Left colon (tissue), 2 donors: Measurements from ENCODE around the gene KCNIP4. TPM values are rescaled to one million over a fixed set of nuclear protein-coding genes. Genes with fewer than 3 reads are reported as not detected.

Experiments
- ATAC-seq: fragments of 200-7000 bp; cut with Tn5 transposase; one replicate; pipeline ENCODE4 v1.9.1; 2020; ENCODE audit warnings: mild to moderate bottlenecking, moderate library complexity
- DNase-seq, 2 donors: peaks; one replicate each; pipeline ENCODE4 v3.0.0-alpha.2; 2020
- intact Hi-C, 2 donors: fragments of 100-400 bp; cut with DNase I in 1 of 2; cut with micrococcal nuclease in 1 of 2; formaldehyde crosslinking; loops; one replicate each; pipeline versions ENCODE4 v1.11.2 to v1.14.0; 2022; cut with DNase I, micrococcal nuclease
- total RNA-seq, 2 donors: library from RNA; stranded (reverse); fragmentation: NEBNext Ultra II Directional; extraction: Animal tissue kit (Norgen Biotek cat#: 25700); gene quantifications; one replicate each; pipeline ENCODE4 v1.2.1, GENCODE V29; 2021
- donor health status: DM: no; HTN: no; CAD: no.
- donor health status: DM: yes; HTN: yes; CAD: no.

KCNIP4 gene
- total RNA-seq, 2 donors from 2014 or later: 1.1 to 3.4 TPM

DNA sequence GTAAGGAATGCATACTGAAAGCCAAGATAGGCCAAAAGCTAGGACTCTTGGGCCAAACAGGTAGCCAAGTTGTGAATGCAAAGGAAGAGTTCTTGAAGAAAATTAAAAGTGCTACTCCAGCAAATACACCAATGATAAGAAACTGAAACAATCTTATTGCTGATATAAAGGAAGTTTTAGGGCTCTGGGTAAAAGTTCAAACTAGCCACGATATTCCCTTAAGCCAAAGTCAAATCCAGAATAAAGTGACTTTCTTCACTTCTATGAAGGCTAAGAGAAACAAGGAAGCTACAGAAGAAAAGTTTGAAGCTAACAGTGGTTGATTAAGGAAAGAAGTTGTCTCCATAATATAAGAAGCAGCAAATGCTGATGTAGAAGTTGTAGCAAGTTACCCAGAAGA lies 850.7 kb downstream of the KCNIP4 start:
- ATAC-seq (peak; percentile 77), DNase-seq (no peak)
- intact Hi-C loops: no loop called here

DNA sequence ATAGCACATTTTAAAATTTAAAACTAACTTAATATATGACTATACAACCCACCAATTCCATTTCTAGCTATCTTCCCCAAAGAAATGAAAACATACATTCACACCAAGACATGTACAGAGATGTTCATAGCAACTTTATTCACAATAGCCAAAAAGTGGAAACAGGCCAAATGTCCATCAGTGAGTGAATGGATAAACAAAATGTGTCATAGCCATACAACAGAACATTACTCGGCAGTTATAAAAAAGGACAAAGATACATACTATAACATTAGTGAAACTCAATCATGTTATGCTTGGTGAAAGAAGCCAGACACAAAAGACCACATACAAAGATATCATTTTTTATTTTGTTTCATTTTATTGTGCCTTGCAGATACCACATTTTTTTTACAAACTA lies 851.5 kb downstream of the KCNIP4 start:
- DNase-seq (no peak), ATAC-seq (peak; percentile 70)
- intact Hi-C loops: no loop called here

DNA sequence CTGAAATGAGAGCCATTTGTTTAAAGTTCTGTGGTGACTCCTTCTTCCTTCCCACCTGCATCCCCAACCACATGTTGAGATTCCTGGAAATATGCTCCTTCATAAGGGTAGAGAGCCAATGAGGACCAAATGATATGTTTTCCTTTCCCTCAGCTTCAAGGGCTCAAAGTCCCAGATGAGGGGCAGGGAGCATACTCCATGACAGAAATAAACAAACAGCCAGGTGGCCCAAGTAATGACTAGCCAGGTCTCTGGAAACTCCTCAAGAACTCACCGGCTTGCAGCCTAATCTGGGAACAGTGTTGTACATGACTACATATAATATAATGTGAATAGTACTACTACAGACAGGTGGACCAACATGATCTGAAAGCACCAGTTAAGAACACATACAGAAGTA lies 856.0 kb downstream of the KCNIP4 start:
- intact Hi-C loops: no loop called here
- peak in 1 of 2 donors; percentile 3 for DNase-seq
- ATAC-seq: peak; percentile 54

DNA sequence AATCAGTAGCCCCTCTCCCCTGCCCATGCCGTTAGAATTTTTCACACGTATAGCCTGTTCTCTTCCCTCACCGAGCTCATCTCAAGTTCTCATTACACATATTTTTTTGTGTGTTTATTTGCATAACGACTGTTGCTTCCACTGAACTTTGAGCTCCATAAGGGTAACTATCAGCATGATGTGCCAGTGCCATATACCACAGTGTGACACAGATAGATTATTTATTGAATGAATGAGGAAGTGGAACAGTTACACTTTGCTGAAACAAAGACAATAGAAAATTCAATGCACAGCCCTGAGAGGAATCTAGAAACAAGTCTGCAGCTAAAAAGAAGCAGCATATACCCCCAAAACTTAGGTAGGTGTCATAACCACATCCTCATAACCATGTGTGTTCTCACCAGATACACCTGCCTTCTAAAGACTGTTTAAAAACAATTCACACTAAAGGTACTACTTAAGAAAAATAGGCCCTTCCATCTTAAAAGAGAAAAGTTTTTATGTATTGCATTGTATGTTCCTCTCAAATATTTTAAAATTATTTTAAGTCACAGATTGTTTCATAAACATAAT lies 858.4 kb downstream of the KCNIP4 start:
- peak; percentile 96 for ATAC-seq
- intact Hi-C loops: no loop called here
- DNase-seq: no peak

DNA sequence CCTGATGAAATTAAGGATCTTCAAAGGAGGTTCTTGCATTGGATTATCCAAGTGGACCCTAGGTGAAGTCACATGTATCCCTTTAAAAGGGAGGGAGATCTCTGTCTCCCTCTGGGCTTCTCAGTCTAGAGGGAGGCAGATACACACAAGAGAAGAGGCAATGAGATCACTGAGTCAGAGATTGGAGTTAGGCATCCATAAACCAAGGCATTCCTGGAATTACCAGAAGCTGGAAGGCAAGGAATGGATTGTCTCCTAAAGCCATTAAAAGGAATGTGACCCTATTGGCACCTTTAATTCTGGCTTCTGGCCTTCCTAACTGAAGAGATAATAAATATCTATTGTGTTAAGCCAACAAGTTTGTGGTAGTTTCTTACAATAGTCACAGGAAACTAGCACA lies 865.2 kb downstream of the KCNIP4 start:
- intact Hi-C loops: no loop called here
- DNase-seq (no peak), ATAC-seq (no peak)

GRCh38 chr4:21077967-21078366 lies 870.6 kb downstream of the KCNIP4 start:
- intact Hi-C loops: no loop called here
- no peak for DNase-seq
- ATAC-seq: no peak

- no peak for DNase-seq
- intact Hi-C loops: no loop called here
- ATAC-seq: no peak
These were observed 881.2 kb downstream of the KCNIP4 start for GRCh38 chr4:21067351-21067750.

- no peak for ATAC-seq
- no peak for DNase-seq
- intact Hi-C loops: no loop called here
These were observed 886.7 kb downstream of the KCNIP4 start for GRCh38 chr4:21061902-21062301.

- DNase-seq (no peak), ATAC-seq (no peak)
- intact Hi-C loops: no loop called here
These were observed 902.4 kb downstream of the KCNIP4 start for GRCh38 chr4:21046141-21046540.

DNA sequence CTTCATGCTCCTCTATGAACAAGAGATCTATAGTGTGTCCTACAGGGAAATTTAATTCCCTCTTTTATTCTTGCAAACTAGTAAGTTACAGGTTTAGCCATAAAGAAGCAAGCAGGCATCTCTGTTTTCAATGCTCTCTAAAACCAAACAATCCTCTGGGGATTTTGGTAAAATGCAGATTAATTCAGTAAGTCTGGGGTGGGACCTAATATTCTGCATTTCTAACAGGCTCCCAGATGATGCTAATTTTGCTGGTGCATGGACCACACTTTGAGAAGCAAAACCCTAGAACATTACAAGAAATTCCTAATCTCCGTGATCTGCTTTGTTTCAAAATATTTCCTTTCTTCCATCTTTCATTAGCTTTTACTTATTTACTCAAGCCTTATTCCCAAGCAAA lies 903.5 kb downstream of the KCNIP4 start:
- intact Hi-C loops: no loop called here
- DNase-seq (no peak), ATAC-seq (no peak)

DNA sequence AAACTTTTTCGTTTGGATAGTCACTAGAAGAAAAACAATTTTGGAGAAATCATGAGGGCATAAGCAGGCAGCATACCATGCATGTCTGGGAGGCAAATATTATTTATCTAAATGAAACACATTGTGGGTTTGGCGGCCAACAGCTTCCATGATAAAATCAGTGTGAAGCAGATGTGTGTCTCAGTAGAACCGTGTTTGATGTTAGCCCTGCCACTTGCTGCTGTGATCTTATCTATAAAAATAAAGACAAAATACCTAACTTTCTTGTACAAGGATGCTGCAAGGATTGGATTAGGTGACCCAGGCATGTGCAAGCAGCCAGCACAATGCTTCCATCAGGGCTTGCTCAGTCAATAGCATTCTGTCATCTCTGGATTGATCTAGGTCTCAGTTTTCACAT lies 906.9 kb downstream of the KCNIP4 start:
- ATAC-seq (no peak), DNase-seq (no peak)
- intact Hi-C loops: no loop called here

- DNase-seq: no peak
- no peak for ATAC-seq
- intact Hi-C loops: no loop called here
These were observed 913.8 kb downstream of the KCNIP4 start for GRCh38 chr4:21034728-21035127.

DNA sequence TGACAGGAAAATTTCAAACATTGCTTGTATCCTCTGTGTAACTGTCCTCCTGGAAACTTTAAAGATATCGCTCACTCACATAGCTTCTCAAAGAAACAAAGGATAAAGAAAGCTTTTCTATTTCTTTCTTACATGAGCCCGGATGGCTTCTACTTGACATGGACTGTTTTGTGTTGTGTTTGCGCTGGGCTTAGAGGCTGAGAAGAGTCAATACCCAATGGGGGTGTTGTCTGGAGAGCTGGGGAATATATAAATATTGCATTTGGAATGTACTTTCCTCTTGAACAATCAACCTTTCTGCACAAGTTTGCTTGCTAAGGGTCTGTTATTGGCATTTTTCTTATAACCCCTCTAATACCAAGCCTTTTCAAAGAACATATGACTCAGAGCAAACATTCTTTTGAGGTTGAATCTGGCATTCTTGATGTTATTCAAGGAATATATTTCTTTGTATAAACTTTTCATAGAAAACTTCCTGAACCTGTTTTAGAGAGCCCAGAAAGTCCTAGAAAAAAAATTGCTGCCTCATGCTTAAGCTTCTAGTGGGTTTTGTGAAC lies 916.4 kb downstream of the KCNIP4 start:
- DNase-seq (no peak), ATAC-seq (no peak)
- intact Hi-C loops: no loop called here

DNA sequence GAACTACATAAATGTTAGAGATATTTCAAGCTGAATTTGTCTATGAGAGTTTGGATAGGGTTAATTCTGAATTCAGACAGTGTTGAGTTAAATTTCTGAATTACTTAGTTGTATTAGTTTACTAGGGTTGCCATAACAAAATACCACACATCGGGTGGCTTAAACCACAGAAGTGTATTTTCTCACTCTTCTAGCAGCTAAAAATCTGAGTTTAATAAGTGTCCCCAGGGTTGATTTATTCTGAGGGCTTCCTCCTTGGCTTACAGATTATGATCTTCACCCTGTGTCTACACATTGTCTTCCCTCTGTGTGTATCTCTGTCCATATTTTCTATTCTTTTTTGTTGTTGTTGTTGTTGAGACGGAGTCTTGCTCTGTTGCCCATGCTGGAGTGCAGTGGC lies 929.8 kb downstream of the KCNIP4 start:
- intact Hi-C loops: no loop called here
- DNase-seq (no peak), ATAC-seq (no peak)

DNA sequence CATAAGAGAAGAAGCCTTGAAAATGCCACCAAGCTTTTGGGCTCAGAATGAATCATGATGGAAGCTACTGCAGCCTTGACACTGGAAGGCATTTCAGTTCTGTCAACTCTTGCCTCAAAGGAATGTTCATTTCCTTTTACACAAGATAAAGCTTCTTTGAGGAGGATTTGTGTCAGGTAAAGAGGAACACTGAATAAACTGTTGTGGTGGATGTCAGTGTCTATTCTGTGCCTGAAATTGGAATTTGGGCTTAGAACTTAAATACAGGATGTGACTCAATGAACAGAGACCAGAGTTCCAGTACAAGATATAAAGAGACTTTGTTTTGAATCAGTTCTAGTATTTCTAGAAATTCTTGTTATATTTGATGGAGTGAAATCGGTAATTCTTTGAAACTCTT lies 935.1 kb downstream of the KCNIP4 start:
- intact Hi-C loops: no loop called here
- DNase-seq (no peak), ATAC-seq (no peak)

DNA sequence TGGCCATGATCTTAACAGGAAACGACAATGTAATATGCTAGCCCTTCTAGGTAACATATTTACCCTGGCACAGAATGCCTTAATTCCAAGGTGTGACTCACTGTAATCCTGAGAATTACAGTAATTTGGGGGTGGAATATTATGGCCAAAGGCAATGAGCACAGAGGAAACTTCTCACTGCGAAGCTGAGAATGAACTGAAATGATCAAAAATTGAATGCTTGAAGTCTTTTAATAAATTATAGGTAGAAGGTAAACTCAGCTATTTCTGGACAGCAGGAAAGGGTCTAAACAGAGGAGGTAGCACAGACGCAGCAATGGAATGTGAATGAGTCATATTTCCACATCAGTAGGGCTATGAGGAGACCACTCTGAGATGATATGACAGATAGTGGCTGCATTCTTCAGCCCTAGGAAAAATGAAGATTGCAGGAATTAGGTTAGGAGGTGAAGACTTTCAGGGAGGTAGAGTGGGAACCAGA lies 935.7 kb downstream of the KCNIP4 start:
- intact Hi-C loops: no loop called here
- ATAC-seq (no peak), DNase-seq (no peak)

DNA sequence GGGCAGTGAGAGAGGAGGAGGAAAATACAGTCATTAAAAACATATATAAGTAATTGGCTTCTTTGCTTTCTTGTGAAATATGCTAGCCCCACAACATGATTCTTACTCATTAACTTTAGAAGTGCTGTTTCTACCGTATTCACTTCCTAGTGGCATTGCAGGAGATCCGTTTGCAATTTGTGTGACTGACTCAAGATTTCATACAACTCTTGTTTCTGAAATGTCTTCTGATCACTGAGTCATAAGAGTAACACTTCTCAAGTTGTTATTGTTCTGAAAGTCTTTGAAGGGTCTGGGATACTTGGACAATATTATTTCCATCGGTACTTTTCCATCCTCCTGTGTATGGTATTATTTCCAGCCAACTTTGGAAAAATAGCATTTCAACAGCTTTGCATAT lies 937.5 kb downstream of the KCNIP4 start:
- ATAC-seq: no peak
- intact Hi-C loops: no loop called here
- DNase-seq: no peak

DNA sequence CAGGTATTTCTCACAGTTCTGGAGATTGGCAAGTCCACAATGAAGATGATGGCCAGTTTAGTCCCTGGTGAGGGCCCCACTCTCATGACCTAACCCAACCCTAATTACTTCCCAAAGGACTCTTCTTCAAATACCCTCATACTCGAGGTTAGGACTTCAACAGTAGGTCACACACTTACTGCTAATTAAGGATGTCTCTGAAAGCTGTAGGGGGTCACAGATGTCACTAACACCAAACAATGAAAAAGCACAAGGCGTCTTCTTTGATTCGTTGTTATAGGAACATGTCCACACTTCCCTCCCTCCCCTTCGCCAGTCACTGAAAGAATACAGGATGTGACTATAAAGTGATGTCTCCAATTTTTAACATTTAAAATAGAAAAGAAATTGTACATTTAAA lies 938.6 kb downstream of the KCNIP4 start:
- DNase-seq: no peak
- ATAC-seq: no peak
- intact Hi-C loops: no loop called here

GRCh38 chr4:21005647-21006046 lies 942.9 kb downstream of the KCNIP4 start:
- intact Hi-C loops: no loop called here

DNA sequence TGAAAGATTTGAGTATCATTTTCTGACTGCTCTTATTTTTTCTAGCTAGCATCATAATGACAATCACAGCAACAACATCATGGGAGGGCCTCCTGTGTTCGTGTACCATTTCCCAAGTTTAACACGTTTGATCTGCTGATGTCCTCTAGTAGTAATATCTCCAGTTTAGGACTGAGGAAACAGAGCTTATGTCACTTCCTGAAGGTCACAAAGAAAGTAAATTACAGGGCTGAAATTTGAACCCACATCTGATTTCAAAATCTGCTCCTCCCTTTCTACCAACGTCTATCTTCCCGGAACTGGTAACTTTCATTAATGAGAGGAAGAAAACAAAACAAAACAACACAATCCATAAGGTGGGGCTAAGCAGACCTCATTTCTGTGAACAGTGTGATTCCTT lies 945.6 kb downstream of the KCNIP4 start:
- ATAC-seq: no peak
- intact Hi-C loops: no loop called here
- no peak for DNase-seq

More at GRCh38 chr4:21005647-21006046, 942.9 kb downstream of the KCNIP4 start:
- DNase-seq (no peak), ATAC-seq (no peak)

- no peak for DNase-seq
- no peak for ATAC-seq
- intact Hi-C loops: no loop called here
These were observed 946.3 kb downstream of the KCNIP4 start for GRCh38 chr4:21002286-21002685.
